Esophagus muscularis mucosa (tissue), 4 donors: Measurements from ENCODE around the gene MRPS22. TPM values are rescaled to one million over a fixed set of nuclear protein-coding genes. Genes with fewer than 3 reads are reported as not detected.

Experiments used
- DNase-seq: peaks from one replicate; pipeline ENCODE4 v3.0.0-alpha.2; 2017; ENCODE audit errors: extremely low spot score
- H3K27ac ChIP-seq, 4 donors: fragments of 200-600 bp; sonication (generic); replicated peaks in 1 of 4; 1 replicate in 3 of 4; 2 replicates in 1 of 4; pipeline ENCODE4 v1.5.1; 2016 to 2019; ENCODE audit warnings: mild to moderate bottlenecking in 1 of 4
- H3K27me3 ChIP-seq, 4 donors: fragments of 200-600 bp; sonication (generic); one replicate each; pipeline versions ENCODE4 v1.5.1 to v1.6.0; 2016 to 2019
- H3K36me3 ChIP-seq, 4 donors: fragments of 200-600 bp; sonication (generic); one replicate each; pipeline ENCODE4 v1.5.1; 2016 to 2019
- H3K4me1 ChIP-seq, 4 donors: fragments of 200-600 bp; sonication (generic); one replicate each; pipeline ENCODE4 v1.5.1; 2016 to 2019
- H3K4me3 ChIP-seq, 4 donors: fragments of 200-600 bp; sonication (generic); 1 replicate in 2 of 4; 2 replicates in 2 of 4; pipeline ENCODE4 v1.5.1; 2016 to 2019; ENCODE audit warnings: mild to moderate bottlenecking in 4 of 4, moderate library complexity in 1 of 4
- H3K9me3 ChIP-seq, 4 donors: fragments of 200-600 bp; sonication (generic); 1 replicate in 3 of 4; 2 replicates in 1 of 4; pipeline ENCODE4 v1.5.1; 2016 to 2019
- EP300 ChIP-seq: sonication (generic); formaldehyde crosslinking; IDR thresholded peaks from one replicate; pipeline ENCODE4 v1.6.1; 2017; ENCODE audit warnings: antibody characterized with exemption
- POLR2A ChIP-seq: fragments of 450-650 bp; IDR thresholded peaks from one replicate; pipeline ENCODE4 v1.6.1; 2017; ENCODE audit warnings: antibody characterized with exemption, moderate library complexity, mild to moderate bottlenecking, low read depth
- POLR2AphosphoS5 ChIP-seq, 2 donors: sonication (generic); formaldehyde crosslinking; IDR thresholded peaks; one replicate each; pipeline ENCODE4 v1.6.1; 2017; ENCODE audit warnings: antibody characterized with exemption in 2 of 2
- WGBS: methylation state at CpG from one replicate; pipeline ENCODE4 v1.1.5; 2018; 5-methylcytosine and 5-hydroxymethylcytosine counted together
- intact Hi-C: fragments of 100-400 bp; cut with DNase I; formaldehyde crosslinking; loops from one replicate; pipeline ENCODE4 v1.15.1; 2023
- total RNA-seq, 4 donors: library from RNA; depleted of rRNA; stranded (reverse); fragments of >200 nt; gene quantifications; one replicate each; pipeline versions ENCODE4 v1.1.0 to v1.2.1, GENCODE V29; 2016
- TF ChIP-seq, protein P1 (sequence below), 3 experiments: fragments of 200-600 bp in 2 of 3; fragments of 450-650 bp in 1 of 3; sonication (generic) in 2 of 3; IDR thresholded peaks; one replicate each; pipeline ENCODE4 v1.5.1; 2017 to 2019; ENCODE audit warnings: antibody characterized with exemption in 3 of 3, mild to moderate bottlenecking in 2 of 3, moderate library complexity in 1 of 3

The MRPS22 gene
- total RNA-seq, 4 donors from 2014 or later = 37.0 to 50.9 (median 45.8) TPM

- H3K27ac ChIP-seq = no peak overlapping the region
- H3K36me3 ChIP-seq = no peaks in the 10 kb centered on the region
- TF ChIP-seq POLR2A (no peak), POLR2AphosphoS5 (IDR thresholded peaks at IDR 0.05) (no peak), EP300 (no peak)
- TF ChIP-seq, protein P1, sequence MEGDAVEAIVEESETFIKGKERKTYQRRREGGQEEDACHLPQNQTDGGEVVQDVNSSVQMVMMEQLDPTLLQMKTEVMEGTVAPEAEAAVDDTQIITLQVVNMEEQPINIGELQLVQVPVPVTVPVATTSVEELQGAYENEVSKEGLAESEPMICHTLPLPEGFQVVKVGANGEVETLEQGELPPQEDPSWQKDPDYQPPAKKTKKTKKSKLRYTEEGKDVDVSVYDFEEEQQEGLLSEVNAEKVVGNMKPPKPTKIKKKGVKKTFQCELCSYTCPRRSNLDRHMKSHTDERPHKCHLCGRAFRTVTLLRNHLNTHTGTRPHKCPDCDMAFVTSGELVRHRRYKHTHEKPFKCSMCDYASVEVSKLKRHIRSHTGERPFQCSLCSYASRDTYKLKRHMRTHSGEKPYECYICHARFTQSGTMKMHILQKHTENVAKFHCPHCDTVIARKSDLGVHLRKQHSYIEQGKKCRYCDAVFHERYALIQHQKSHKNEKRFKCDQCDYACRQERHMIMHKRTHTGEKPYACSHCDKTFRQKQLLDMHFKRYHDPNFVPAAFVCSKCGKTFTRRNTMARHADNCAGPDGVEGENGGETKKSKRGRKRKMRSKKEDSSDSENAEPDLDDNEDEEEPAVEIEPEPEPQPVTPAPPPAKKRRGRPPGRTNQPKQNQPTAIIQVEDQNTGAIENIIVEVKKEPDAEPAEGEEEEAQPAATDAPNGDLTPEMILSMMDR (IDR thresholded peaks at IDR 0.05) = no peak
- peaks cover 0 to 7% (median 0%) of the 10 kb centered on the region in 4 donors for H3K4me1 ChIP-seq
- no peaks in the 10 kb centered on the region for H3K9me3 ChIP-seq
- no peaks in the 10 kb centered on the region for H3K27me3 ChIP-seq
- no peak for DNase-seq
- WGBS = 76% methylated on average over 14 of the region's 14 CpGs
- intact Hi-C loops = no loop called here
- no peak overlapping the region for H3K4me3 ChIP-seq
Observed at GRCh38 chr3:139299261-139300132, 44.3 kb upstream of the MRPS22 start.

GRCh38 chr3:139300416-139300815, 43.4 kb upstream of the MRPS22 start:
- no peak overlapping the region for H3K4me3 ChIP-seq
- H3K9me3 ChIP-seq = no peaks in the 10 kb centered on the region
- H3K27me3 ChIP-seq = no peaks in the 10 kb centered on the region
- peaks cover 0 to 7% (median 0%) of the 10 kb centered on the region in 4 donors for H3K4me1 ChIP-seq
- H3K27ac ChIP-seq = no peak overlapping the region
- no peak for DNase-seq
- 87% methylated on average over 3 of the region's 3 CpGs for WGBS
- TF ChIP-seq POLR2AphosphoS5 (IDR thresholded peaks at IDR 0.05) (no peak), POLR2A (no peak), EP300 (no peak)
- TF ChIP-seq, protein P1 (IDR thresholded peaks at IDR 0.05) = no peak
- intact Hi-C loops = no loop called here
- H3K36me3 ChIP-seq = no peaks in the 10 kb centered on the region

DNA sequence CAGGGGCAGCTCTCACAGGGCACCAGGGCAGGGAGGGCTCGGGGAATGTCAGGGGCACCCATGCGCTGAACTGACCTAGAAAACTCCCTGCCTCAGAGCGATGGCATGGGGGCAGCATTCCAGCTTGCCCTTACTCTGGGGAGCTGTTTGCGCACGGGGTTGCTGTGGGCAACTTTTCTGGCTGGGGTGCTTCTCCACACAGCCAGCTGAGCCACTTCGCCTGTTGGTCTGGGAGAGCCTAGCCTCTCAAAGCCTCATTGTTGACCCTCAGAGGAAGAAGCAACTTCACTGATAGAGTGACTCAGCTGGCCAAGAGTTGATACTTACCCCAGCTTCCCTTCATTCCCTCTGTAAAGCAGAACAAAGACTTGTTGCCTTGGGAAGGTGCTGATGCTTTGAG, 42.6 kb upstream of the MRPS22 start:
- no peak overlapping the region for H3K4me3 ChIP-seq
- H3K27ac ChIP-seq = no peak overlapping the region
- no peak for TF ChIP-seq EP300
- no peak for TF ChIP-seq POLR2A
- TF ChIP-seq POLR2AphosphoS5 (IDR thresholded peaks at IDR 0.05) = no peak
- TF ChIP-seq, protein P1 (IDR thresholded peaks at IDR 0.05) = no peak
- H3K27me3 ChIP-seq = no peaks in the 10 kb centered on the region
- no peak for DNase-seq
- 79% methylated on average over 2 of the region's 6 CpGs for WGBS
- no peaks in the 10 kb centered on the region for H3K9me3 ChIP-seq
- no peaks in the 10 kb centered on the region for H3K36me3 ChIP-seq
- peaks cover 0 to 7% (median 0%) of the 10 kb centered on the region in 4 donors for H3K4me1 ChIP-seq
- intact Hi-C loops = no loop called here

DNA sequence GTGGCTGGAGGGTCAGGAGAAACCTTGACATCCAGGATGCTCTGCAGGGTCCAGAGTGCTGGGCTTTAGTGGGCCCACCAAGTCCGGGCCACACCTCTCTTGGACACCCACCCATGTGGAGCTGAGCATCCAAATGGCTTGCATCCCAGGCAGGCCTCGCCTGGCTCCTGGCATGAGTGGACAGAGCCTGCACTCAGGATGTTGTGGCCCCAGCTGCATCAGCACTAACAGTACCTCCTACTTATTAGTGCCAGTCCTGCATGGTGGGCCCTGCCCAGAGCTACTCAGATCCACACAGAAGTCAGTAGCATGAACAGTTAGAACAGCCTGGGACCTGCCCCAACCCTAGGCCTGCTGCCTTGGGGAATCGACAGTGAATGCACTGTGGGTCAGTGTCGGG, 42.2 kb upstream of the MRPS22 start:
- Histone ChIP-seq H3K27ac (no peak overlapping the region), H3K9me3 (no peaks in the 10 kb centered on the region), H3K27me3 (no peaks in the 10 kb centered on the region), H3K4me1 (peaks cover 0 to 7% (median 0%) of the 10 kb centered on the region in 4 donors), H3K4me3 (no peak overlapping the region), H3K36me3 (no peaks in the 10 kb centered on the region)
- no peak for DNase-seq
- 88% methylated on average over 3 of the region's 4 CpGs for WGBS
- TF ChIP-seq, protein P1 (IDR thresholded peaks at IDR 0.05) = no peak
- TF ChIP-seq EP300 = no peak
- intact Hi-C loops = no loop called here
